ENCODE results near the gene APOBEC3F. TPM values are rescaled to one million over a fixed set of nuclear protein-coding genes. Genes with fewer than 3 reads are reported as not detected.
"Not testable (repeated sequence)": the region's sequence is repeated elsewhere in the genome, so short reads cannot be mapped to it uniquely, and the experiment has no call there.

Gene APOBEC3F
- polyA plus RNA-seq, 2 of the 4 experiments (the other 2 are of a cell fraction) = 2.9 to 3.3 TPM

GRCh38 chr22:39041908-39042307, 1.2 kb downstream of the APOBEC3F start:
- Histone ChIP-seq H3K4me2 (peak overlapping the region; percentile 93; the same call in 2 of the 3 replicates), H3K4me3 (no peak overlapping the region), H3K27ac (no peak overlapping the region), H3K4me1 (0 out of 3 replicates have a peak, but pooled peaks cover 6% of the 10 kb centered on the region), H3K9me3 (no peaks in the 10 kb centered on the region)
- ChIA-PET CTCF (no interaction called here), POLR2A (no interaction called here)
- DNase-seq (ENCODE audit: low read depth in 1 of 2, low spot score in 1 of 2) = no peak
- TF ChIP-seq HOXB13 (CRISPR knock-in tag; IDR thresholded peaks at IDR 0.05; ENCODE audit: low read depth) (no peak), KDM1A (IDR thresholded peaks at IDR 0.05; ENCODE audit: low read depth) (no peak), ZNF302 (CRISPR knock-in tag; IDR thresholded peaks at IDR 0.05) (no peak), GATA3 (IDR thresholded peaks at IDR 0.05; ENCODE audit: borderline replicate concordance) (no peak), HDAC2 (IDR thresholded peaks at IDR 0.05) (no peak), ZC3H11A (IDR thresholded peaks at IDR 0.05) (no peak), TP53 (CRISPR knock-in tag; IDR thresholded peaks at IDR 0.05) (no peak), NPAS2 (CRISPR knock-in tag; IDR thresholded peaks at IDR 0.05; ENCODE audit: borderline replicate concordance) (no peak), MAFK (IDR thresholded peaks at IDR 0.05; ENCODE audit: partially characterized antibody) (no peak)
- ATAC-seq = no peak
- WGBS (ENCODE audit: missing lambda C conversion rate) = 97% methylated on average over 7 of the region's 7 CpGs
- no peak for FAIRE-seq

- H3K27ac ChIP-seq; H3K4me1 ChIP-seq; H3K4me2 ChIP-seq; ATAC-seq; FAIRE-seq; H3K9me3 ChIP-seq; DNase-seq (ENCODE audit: low read depth in 1 of 2, low spot score in 1 of 2); POLR2A ChIA-PET; H3K4me3 ChIP-seq: not testable (repeated sequence)
- 94% methylated on average over 15 of the region's 18 CpGs for WGBS (ENCODE audit: missing lambda C conversion rate)
- CTCF ChIA-PET = interaction anchor here (1.6 kb wide), 1 partner anchor 173 kb away, joined by 3 read pairs; no protein-coding TSS in a partner anchor
Measured at GRCh38 chr22:39043063-39043462, 2.4 kb downstream of the APOBEC3F start.

- H3K4me1 ChIP-seq; ATAC-seq; H3K4me2 ChIP-seq; FAIRE-seq; DNase-seq (ENCODE audit: low read depth in 1 of 2, low spot score in 1 of 2); H3K27ac ChIP-seq; H3K9me3 ChIP-seq; H3K4me3 ChIP-seq; POLR2A ChIA-PET; CTCF ChIA-PET: not testable (repeated sequence)
- WGBS (ENCODE audit: missing lambda C conversion rate) = 86% methylated on average over 14 of the region's 14 CpGs
Measured at GRCh38 chr22:39045136-39045535, 4.5 kb downstream of the APOBEC3F start.

- 92% methylated on average over 7 of the region's 7 CpGs for WGBS (ENCODE audit: missing lambda C conversion rate)
- DNase-seq (ENCODE audit: low read depth in 1 of 2, low spot score in 1 of 2); H3K9me3 ChIP-seq; H3K4me1 ChIP-seq; H3K27ac ChIP-seq; ATAC-seq; POLR2A ChIA-PET; H3K4me3 ChIP-seq; H3K4me2 ChIP-seq; FAIRE-seq: not testable (repeated sequence)
- CTCF ChIA-PET = interaction anchor here (0.7 kb wide), 1 partner anchor 196 kb away, joined by 3 read pairs; no protein-coding TSS in a partner anchor
Measured at GRCh38 chr22:39049486-39049885, 8.8 kb downstream of the APOBEC3F start.

GRCh38 chr22:39051844-39052495, 11.3 kb downstream of the APOBEC3F start:
- FAIRE-seq; POLR2A ChIA-PET; H3K4me2 ChIP-seq; DNase-seq (ENCODE audit: low read depth in 1 of 2, low spot score in 1 of 2); H3K4me3 ChIP-seq; H3K9me3 ChIP-seq; H3K27ac ChIP-seq; ATAC-seq; H3K4me1 ChIP-seq; CTCF ChIA-PET: not testable (repeated sequence)
- WGBS (ENCODE audit: missing lambda C conversion rate) = 86% methylated on average over 12 of the region's 18 CpGs

GRCh38 chr22:39055658-39056057, 15.0 kb downstream of the APOBEC3F start:
- Histone ChIP-seq H3K4me1 (no peaks in the 10 kb centered on the region), H3K27ac (no peak overlapping the region), H3K9me3 (no peaks in the 10 kb centered on the region), H3K4me3 (no peak overlapping the region), H3K4me2 (no peak overlapping the region)
- POLR2A ChIA-PET = no interaction called here
- ATAC-seq (no peak), FAIRE-seq (no peak), DNase-seq (ENCODE audit: low read depth in 1 of 2, low spot score in 1 of 2) (no peak)
- CTCF ChIA-PET = no interaction called here
- 68% methylated on average over 11 of the region's 11 CpGs for WGBS (ENCODE audit: missing lambda C conversion rate)
- TF ChIP-seq ZNF302 (CRISPR knock-in tag; IDR thresholded peaks at IDR 0.05) (no peak), CHD2 (IDR thresholded peaks at IDR 0.05; ENCODE audit: low read length, partially characterized antibody) (no peak), HMGXB4 (CRISPR knock-in tag; IDR thresholded peaks at IDR 0.05; ENCODE audit: borderline replicate concordance) (no peak), RFX5 (IDR thresholded peaks at IDR 0.05) (no peak), HOXB13 (CRISPR knock-in tag; IDR thresholded peaks at IDR 0.05; ENCODE audit: low read depth) (no peak), HES2 (IDR thresholded peaks at IDR 0.05) (no peak), CBX8 (IDR thresholded peaks at IDR 0.05) (no peak), CTCF (IDR thresholded peaks at IDR 0.05) (no peak), ZFP36 (IDR thresholded peaks at IDR 0.05; ENCODE audit: borderline replicate concordance, partially characterized antibody) (no peak), MAZ (IDR thresholded peaks at IDR 0.05; ENCODE audit: borderline replicate concordance, low read depth, low read length) (no peak), CEBPB (IDR thresholded peaks at IDR 0.05) (no peak), JUN (IDR thresholded peaks at IDR 0.05) (no peak), POLR2AphosphoS2 (conservative IDR thresholded peaks at IDR 0.05; ENCODE audit: low read length) (no peak), SREBF2 (IDR thresholded peaks at IDR 0.05) (no peak)
